Jurkat, Clone E6-1 (cell line): ENCODE data around the gene MYH14.

Experiments
- DNase-seq: peaks from one replicate; pipeline ENCODE4 v3.0.0-alpha.2; 2011; ENCODE audit warnings: low read depth, low spot score
- H3K4me3 ChIP-seq: 2 replicates; pipeline ENCODE4 v1.5.1; 2011; ENCODE audit warnings: mild to moderate bottlenecking, low read length, control low read depth, moderate library complexity

The MYH14 gene

DNA sequence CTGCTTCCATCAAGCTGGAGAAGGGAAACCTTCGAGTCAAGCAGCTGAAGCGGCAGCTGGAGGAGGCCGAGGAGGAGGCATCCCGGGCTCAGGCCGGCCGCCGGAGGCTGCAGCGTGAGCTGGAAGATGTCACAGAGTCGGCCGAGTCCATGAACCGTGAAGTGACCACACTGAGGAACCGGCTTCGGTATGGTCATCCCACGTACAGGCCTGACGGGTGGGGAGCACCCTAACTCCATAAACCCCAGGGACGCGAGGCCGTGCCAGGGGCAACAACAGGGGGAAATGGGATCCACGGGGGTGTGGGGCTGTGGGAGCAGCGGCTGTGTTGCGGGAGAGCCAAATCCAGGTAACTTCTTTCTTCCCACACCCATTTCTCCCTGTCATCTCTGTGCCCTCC, 105.6 kb downstream of the MYH14 start:
- DNase-seq, result no peak

DNA sequence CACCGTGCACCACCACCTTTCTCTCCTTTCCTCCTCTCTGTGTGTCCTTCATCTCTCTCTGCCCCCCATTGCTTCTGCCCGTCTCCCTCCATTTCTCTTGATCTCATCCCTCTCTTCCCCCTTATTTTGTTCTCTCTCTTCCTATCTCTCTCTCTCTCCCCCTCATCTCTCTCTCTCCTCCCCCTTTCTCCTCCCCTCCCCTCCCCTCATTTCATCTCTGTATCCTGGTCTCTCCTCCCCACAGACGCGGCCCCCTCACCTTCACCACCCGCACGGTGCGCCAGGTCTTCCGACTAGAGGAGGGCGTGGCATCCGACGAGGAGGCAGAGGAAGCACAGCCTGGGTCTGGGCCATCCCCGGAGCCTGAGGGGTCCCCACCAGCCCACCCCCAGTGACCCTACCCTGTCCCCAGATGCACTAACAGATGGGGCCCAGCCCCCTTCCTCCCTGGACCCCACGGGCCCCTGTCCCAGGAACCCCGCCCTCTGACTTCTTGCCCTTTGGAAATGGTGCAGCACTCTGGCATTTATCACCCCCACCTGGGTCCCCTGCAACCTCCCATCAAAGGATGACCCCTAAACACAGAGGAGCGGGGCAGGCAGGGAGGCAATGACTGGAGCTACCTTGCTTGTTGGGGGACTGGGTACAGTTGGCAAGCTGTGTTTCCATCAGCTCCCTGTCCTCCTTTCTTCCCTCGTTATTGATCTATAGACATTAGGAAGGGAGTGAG, 106.1 kb downstream of the MYH14 start:
- no peak overlapping the region for H3K4me3 ChIP-seq
- no peak for DNase-seq

More for the DNA sequence above, 105.6 kb downstream of the MYH14 start:
- no peak overlapping the region for H3K4me3 ChIP-seq

DNA sequence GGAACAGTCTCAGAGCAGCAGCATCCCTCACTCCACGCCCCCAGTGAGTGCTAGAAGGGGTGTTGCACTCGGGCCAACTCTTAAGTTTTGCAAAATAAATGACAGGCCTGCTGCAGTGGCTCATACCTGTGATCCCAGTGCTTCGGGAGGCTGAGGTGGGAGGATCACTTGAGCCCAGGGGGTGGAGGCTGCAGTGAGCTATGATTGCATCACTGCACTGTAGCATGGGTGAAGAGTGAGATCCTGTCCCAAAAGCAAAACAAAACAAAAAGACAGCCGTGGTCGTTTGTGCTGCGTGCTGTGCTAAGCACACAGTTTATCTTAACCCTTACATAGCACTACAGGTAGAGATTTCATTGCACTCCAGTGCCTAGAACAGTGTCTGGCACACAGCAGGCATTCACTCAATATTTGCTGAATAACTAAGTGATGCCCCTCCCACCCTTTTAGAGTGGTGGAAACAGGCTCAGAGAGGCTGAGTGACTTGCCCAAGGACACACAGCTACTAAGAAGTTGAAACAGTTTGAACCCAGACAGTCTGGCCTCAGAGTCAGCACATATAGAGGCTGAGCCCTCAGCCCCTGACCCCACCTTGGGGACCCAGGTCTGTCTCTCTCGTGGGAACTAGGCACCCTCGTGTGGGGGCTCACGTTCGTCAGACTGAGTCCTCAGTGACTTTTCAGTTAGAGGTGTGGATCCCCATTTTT, 107.5 kb downstream of the MYH14 start:
- H3K4me3 ChIP-seq, result no peak overlapping the region
- no peak for DNase-seq

DNA sequence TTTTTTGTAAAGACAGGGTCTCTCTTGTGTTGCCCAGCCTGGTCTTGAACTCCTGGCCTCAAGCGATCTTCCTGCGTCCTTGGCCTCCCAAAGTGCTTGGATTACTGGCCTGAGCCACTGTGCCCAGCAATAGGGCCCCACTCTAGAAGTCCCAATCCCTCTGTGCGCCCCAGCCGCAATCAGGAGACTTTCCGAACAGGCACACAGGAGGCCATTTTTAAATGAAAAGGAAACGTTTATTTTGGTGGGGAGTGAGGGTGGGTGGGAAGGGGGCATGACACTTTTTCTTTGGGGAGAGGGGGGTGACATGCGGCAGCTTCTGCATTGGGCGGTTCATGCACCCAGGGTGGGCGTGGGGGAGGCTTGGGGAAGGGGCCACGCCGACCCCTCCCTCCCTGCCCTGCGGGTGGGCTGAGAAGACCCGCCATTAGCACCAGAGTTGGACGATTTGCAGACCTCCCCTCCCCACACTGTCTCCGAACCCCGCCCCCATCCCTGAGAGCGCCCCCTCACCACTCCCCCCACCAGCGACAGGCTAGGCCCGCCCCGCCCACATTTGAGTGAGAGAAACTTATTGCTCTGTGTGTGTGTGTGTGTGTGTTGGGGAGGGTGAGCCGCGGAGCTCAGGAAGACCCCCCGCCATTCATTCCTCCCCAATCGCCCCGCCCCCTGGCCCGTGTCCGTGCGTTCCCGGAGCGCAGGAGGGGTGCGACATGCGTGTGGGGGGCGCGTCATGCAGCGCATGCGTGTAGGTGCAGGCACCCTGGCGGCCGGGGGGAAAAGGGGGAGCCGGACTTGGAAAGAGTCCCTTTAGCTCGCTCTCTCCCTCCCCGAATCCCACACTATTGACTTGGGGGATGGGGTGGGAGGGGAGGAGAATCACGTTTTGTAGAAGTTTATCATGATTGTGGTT, 108.6 kb downstream of the MYH14 start:
- peak overlapping the region; percentile 80 for H3K4me3 ChIP-seq
- peak; percentile 72 for DNase-seq

DNA sequence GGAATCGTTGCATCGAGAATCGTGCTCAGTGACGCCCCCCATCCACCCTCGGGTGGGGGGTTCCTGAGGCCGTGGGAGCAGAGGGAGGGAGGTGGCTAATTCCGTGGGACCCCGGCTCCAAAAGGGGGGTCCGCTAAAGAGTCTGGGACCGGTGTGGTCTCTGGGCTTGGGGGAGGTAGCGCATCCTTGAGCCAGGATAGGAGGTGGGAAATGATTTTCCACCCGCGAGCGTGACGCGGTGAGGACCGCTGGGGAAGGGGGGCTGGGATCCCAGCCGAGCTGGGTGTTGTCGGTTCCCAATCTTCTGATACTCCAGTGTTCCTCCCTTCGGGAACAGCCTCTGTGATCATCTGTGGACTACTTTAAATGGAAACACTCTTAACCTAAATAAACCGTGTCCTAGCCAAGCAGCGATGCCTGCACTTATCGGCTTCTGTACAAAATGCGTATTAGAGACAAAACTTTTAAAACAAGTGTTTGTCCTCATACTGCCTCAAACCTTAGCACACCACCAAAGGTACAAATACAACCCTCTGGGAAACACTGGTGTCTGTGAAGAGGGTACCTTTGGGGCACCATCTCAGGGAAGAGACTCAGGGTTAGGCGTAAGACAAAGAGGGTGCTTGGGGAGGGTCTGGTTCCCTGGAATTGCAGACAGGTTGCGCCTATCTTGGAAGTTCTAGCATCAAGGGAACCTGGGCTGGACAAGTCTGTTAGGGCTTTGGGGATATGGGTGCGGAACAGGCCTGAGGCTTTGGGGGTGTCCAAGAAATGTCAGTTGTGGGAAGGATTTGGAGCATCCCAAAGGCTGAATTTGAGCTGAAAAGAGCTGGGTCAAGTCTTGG, 109.8 kb downstream of the MYH14 start:
- H3K4me3 ChIP-seq, result peak overlapping the region; percentile 80
- no peak for DNase-seq

DNA sequence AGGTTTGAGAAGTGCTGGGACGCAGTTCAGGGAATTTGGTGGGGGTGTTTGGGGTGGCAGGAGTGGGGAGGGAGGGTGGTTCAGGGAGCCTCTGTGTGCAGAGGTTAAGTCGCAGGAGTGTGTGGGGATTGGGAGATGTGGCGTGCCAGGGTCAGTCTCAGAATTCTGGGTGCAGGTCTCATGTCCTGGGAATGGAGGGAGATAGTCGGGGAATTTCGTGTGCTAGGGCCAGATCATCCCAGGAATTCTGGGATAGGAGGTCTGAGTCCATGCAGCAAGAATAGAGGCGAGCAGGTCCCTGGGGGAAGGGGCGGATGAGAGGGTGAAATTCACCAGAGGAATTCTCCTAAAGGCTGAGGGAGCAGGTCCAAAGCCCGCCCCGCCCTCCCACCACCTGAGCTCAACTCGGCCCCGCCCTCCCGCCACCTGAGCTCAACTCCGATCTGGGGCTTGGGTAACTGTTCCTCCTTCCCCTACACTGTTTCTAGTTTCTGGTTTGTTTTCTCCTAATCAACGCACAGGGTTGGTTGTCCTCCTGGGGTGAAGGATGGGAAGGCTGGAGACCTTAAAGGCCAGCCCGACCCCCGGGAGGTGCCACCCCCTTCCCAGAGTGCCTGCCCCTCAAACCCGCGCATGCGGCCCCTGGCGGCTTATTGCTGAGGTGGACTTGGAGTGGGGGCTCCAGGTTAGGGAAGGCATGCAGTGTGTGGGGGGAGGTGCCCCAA, 110.6 kb downstream of the MYH14 start:
- DNase-seq, result no peak
- H3K4me3 ChIP-seq, result no peak overlapping the region

DNA sequence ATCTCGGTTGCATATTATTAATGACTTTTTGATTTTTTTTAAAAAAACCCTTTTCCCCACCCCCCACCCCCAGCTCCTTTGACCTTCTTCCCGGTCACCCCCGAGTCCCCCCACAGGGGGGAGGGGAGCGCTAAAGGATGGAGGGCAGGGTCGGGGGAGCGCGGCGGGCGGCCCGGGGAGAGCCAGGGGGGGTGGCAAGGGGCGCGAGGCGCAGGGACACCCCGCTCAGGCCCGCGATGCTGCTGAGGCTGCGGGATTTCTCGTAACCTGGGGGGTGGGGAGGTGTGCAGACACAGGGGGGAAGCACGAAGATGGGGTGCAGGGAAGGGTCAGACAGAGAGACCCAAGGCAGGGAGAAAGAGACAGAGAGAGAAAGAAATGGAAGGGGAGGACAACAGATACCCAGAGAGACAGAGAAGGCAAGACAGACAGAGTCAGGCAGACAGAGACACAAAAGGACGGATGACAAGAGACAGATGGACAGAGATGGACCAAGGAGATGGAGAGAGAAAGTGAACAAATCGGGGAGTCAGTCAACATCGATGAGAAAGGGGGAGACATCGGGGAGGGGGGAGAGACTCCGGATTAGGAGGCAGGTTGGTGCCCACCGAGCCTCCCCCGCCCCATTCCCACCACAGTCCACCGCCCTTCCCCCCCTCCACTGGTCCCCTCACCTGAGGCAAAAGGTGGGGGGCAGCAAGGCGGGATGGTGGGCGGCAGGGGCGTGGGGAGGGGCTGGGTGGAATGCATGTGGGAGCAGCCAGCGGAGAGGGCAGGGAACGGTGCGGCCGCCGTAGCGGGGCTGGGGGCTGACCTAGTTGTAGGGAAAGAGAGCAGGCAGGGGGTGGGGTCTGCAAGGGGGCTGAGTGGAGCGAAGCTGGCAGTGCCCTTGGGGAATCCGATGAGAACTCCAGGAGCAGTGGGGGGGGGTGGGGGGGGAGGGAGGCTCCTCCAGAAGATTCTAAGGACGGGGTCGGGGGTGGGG, 111.6 kb downstream of the MYH14 start:
- DNase-seq, result no peak
- H3K4me3 ChIP-seq, result peak overlapping the region; percentile 63

DNA sequence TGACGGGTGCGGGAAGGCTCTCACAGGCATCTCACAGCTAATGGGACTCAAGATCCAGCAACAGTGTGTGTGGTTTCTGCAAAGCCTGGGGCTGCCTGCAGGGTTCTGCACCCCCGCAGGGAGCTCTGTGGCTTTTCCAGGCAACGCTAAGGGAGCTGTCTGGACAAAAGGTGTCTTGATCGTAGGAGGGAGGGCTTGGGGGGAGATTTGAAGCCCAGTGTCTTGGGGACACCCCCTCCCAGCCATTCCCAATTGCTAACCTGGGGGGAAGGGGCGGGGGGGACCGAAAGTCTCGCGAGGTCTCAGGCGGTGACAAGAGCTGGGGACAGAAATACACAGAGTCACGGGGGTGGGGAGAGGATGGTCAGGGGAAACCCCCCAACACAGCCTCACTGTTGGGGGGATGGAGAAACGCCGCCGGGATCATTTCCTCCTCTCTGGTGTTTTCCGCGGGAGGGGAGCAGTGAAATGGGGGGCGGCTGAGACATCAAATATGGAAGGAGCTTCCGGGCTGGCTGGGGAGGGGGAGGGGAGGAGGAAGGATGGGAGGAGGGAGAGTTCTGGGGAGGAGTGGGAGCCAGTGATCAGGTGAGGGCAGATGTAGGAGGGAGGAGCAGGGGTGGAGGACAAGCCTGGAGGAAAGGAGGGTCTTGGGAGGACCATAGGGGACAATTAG, 112.5 kb downstream of the MYH14 start:
- peak overlapping the region; percentile 63 for H3K4me3 ChIP-seq
- DNase-seq, result peak; percentile 62

DNA sequence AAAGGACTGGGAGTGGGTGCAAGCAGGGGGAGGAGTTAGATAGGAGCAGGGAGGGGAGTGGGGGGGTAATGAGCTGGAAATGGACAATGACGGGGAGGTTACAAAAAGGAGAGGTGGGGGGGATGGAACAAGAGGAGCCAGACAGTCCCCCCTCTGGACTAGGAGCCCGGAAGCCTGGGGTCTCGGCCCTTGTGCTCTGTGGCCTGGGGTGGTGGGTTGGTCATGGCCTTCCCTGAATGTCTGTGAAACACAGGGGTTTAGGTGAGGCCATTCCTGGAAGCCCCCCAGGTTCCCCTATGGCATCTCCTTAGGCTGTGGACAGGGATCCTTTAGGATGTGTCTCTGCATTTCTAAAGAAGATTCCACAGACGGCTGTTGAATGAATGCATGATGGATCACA, 113.7 kb downstream of the MYH14 start:
- H3K4me3 ChIP-seq, result no peak overlapping the region
- no peak for DNase-seq

DNA sequence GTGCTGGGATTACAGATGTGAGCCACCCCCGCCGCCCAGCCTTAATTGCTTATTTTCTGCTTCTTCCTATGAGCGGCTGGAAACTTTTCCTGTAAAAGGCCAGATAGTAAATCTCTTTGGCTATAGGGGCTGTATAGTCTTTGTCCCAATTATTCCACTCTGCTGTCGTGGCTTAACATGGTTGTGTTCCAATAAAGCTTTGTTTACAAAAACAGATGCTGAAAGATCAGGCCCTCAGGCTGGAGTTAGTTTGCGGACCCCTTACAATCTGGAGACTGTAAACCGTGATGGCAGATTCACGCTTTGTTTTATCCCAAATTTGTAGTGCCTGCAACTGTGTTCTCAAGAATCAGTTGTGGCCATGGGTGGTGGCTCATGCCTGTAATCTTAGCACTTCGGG, 115.0 kb downstream of the MYH14 start:
- DNase-seq, result no peak
- no peak overlapping the region for H3K4me3 ChIP-seq

DNA sequence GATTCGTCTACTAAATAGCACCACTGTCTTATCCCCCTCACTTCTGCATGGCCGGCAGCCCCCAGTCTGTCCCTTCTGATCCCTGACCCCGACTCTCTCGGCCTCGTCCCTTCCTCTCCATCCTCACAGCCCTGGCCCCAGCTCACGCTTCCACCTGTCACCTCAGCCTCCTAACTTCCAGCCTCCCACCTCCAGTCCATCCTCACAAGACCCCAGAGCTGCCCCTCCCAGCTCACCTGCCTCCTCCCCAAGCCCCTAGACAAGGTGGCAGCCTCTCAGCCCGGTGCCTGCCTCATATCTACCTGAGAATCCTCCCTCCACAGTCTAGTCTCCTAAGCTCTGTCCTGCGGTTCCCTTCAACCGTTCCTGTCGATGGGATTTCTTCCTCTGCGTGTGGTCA, 115.7 kb downstream of the MYH14 start:
- no peak overlapping the region for H3K4me3 ChIP-seq
- DNase-seq, result no peak

DNA sequence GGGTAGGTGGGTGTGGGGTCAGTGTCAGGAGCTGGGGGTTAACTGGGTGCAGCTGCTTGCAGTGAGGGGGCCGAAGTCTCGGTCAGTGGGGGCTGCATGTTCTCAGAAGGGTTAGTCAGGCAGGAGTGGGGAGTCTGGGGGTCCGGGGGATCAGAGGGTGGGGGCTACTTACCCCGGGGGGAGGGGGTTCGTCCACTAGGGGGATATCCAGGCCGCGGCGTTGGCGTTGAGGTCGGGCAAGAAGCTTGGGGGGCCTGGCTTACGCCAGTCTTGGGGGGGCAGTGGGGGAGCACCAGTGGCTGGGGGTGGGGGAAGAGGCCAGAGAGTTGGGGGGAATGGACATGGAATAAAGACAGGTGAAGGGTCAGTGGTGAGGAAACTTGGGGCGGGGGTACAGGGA, 116.6 kb downstream of the MYH14 start:
- DNase-seq, result no peak
- H3K4me3 ChIP-seq, result no peak overlapping the region

DNA sequence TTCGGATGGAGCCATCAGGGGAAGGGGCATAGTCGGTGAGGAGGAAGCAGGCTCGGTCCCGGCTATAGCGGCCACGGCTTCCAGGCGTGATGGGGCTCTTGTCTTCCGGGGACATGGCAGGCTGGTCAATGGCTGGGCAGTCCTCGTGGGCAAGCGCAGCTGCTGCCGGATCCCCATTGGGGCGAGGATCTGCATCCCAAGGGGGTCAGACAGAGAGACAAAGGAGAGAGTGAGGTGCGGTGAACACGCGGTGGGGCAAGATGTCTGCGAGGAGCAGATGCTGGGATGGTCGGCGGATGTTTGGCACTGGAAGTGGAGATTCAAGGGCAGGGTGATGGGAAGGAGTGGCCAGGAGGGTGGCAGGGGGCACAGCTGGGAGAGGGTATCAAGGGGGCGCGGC, 117.2 kb downstream of the MYH14 start:
- no peak for DNase-seq
- no peak overlapping the region for H3K4me3 ChIP-seq

DNA sequence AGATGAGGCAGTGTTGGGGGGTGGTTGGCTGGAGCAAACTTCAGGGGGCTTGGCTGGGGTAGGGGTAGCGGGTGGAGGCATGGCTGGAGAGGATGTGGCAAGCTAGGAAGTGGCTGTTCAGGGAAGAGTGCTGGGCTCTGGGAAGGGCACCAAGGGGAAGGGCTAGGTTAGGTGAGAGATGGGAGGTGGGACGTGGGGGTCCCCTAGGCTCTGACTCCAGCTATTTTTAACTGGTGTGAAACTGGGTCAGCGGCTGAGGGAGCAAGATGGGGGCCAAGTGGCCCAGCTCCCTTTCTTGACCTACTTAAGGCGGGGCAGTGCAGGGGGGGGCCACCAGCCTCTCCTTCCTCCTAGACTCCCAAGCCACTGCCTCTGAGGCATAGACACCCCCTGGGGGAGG, 118.4 kb downstream of the MYH14 start:
- H3K4me3 ChIP-seq, result no peak overlapping the region
- DNase-seq, result no peak

DNA sequence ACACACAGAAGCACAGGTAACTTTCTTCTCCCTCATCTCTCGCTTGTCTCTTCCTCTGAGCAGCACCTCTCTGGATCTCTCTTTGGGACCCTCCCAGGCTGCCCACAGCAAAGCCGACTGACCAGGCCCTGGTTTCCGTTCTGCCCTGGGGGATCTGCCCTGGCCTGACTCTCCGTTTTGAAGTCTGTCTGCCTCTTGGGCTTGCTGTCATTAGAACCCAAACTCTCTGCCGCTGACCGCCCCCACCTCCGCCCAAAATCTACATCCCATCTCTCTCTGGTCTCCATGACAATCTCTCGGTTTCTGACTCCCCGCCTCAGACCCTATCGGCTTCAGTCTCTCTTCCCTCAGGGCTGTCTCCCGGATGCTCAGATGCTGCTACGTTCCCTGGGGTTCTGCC, 118.8 kb downstream of the MYH14 start:
- H3K4me3 ChIP-seq, result no peak overlapping the region
- no peak for DNase-seq

DNA sequence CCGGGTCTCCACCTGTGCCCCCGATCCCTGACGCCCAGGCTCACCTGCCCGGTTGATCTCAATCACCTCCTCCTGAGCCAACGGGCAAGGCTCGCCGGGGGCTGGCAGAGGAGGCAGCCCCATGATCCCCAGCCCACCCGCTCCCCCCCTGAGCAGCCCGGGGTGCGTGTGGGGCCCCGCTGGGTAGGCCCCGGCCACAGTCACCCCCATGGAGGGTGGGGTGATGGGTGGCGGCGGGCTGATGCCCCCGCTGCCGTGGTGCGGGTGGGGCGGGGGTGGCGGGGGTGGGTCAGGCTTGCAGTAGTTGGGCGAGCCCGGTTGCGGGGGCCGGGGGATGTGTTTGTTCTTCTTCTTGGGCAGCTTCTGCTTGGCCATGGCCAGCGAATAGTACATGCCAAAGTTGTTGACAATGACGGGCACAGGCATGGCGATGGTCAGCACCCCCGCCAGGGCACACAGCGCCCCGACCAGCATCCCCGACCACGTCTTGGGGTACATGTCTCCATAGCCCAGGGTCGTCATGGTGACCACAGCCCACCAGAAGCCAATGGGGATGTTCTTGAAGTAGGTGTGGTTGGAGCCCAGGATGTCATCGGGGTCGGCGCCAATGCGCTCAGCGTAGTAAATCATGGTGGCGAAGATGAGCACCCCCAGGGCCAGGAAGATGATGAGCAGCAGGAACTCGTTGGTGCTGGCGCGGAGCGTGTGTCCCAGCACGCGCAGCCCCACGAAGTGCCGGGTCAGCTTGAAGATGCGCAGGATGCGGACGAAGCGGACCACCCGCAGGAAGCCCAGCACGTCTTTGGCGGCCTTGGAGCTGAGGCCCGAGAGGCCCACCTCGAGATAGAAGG, 119.7 kb downstream of the MYH14 start:
- DNase-seq, result no peak
- H3K4me3 ChIP-seq, result no peak overlapping the region
